Measurements from ENCODE around the gene CLEC6A.

The CLEC6A gene

DNA sequence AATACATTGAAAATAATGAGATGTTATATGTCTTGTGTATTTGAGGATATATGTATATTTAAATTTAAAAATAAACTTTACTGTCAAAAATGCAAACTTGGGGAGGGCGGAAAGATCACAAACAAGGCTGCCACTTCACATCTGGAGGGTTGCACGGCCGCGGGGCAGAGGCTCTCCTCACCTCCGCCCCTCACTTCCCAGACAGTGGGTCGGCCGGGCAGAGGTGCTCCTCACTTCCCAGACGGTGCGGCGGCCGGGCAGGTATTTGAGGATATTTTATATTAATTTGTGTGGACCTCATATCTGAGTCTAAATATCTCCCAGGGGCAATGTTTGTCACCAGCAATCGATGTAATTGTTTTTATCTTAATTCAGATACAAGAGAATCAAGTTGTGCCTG, 3.7 kb upstream of the CLEC6A start:
- H3K4me3 ChIP-seq (replicated peaks; ENCODE audit: low read depth, low read length), result no peak overlapping the region
- no peak for DNase-seq (ENCODE audit: extremely low read depth, low read depth)
- TF ChIP-seq CTCF (IDR thresholded peaks at IDR 0.05; ENCODE audit: low read depth, low read length, missing control alignments), result no peak

DNA sequence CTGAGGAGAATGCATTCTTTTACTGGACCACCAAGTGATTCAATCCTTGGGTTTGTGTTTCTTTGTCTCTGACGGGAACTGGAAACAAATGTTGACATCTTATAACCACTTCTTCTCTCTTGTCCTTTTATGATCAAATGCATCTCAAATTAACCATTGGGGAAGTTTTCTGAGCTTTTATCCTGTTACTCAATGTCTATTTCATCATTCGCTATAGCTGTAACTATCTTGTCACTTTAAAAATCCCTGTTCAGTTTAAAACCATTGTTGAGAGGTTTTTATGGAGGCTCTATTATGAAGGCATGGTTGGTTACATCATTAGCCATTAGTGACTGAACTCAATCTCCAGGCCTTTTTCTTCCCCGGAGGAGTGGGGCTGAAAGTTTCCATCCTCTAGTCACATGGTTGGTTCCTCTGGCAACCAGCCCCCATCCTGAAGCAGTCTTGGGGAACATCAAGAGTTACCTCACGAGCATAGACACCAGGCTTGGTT, 2.7 kb upstream of the CLEC6A start:
- no peak for DNase-seq (ENCODE audit: extremely low read depth, low read depth)
- no peak overlapping the region for H3K4me3 ChIP-seq (replicated peaks; ENCODE audit: low read depth, low read length)
- no peak for TF ChIP-seq CTCF (IDR thresholded peaks at IDR 0.05; ENCODE audit: low read depth, low read length, missing control alignments)

- TF ChIP-seq CTCF (IDR thresholded peaks at IDR 0.05; ENCODE audit: low read depth, low read length, missing control alignments), result no peak
Observed at GRCh38 chr12:8453796-8454195, 2.0 kb upstream of the CLEC6A start.

GRCh38 chr12:8455271-8455670, 491 bp upstream of the CLEC6A start:
- no peak for DNase-seq (ENCODE audit: extremely low read depth, low read depth)
- H3K4me3 ChIP-seq (replicated peaks; ENCODE audit: low read depth, low read length), result no peak overlapping the region
- TF ChIP-seq CTCF (IDR thresholded peaks at IDR 0.05; ENCODE audit: low read depth, low read length, missing control alignments), result no peak

More at GRCh38 chr12:8453796-8454195, 2.0 kb upstream of the CLEC6A start:
- no peak for DNase-seq (ENCODE audit: extremely low read depth, low read depth)
- no peak overlapping the region for H3K4me3 ChIP-seq (replicated peaks; ENCODE audit: low read depth, low read length)

GRCh38 chr12:8461426-8461825, 5.7 kb downstream of the CLEC6A start:
- H3K4me3 ChIP-seq (replicated peaks; ENCODE audit: low read depth, low read length), result no peak overlapping the region
- no peak for DNase-seq (ENCODE audit: extremely low read depth, low read depth)
- no peak for TF ChIP-seq CTCF (IDR thresholded peaks at IDR 0.05; ENCODE audit: low read depth, low read length, missing control alignments)

- no peak for DNase-seq (ENCODE audit: extremely low read depth, low read depth)
- no peak for TF ChIP-seq CTCF (IDR thresholded peaks at IDR 0.05; ENCODE audit: low read depth, low read length, missing control alignments)
Observed at GRCh38 chr12:8465301-8465996, 9.7 kb downstream of the CLEC6A start.

GRCh38 chr12:8466241-8466640, 10.5 kb downstream of the CLEC6A start:
- DNase-seq (ENCODE audit: extremely low read depth, low read depth), result no peak
- TF ChIP-seq CTCF (IDR thresholded peaks at IDR 0.05; ENCODE audit: low read depth, low read length, missing control alignments), result no peak
- no peak overlapping the region for H3K4me3 ChIP-seq (replicated peaks; ENCODE audit: low read depth, low read length)

More at GRCh38 chr12:8465301-8465996, 9.7 kb downstream of the CLEC6A start:
- H3K4me3 ChIP-seq (replicated peaks; ENCODE audit: low read depth, low read length), result no peak overlapping the region

Data from HFF-Myc (cell line).